Caco-2 (cell line): Measurements from ENCODE around the gene IL18R1. TPM values are rescaled to one million over a fixed set of nuclear protein-coding genes. Genes with fewer than 3 reads are reported as not detected.

Source experiments
- BruUV-seq: library from RNA; stranded (reverse); fragments of 400-500 nt; replicated peaks from 2 replicates; lab custom pipeline; 2021; lab: Mats Ljungman, UMichigan
- CTCF ChIA-PET: fragments of 300-600 bp; sonication (Branson Sonifier 250); formaldehyde crosslinking; loops from one replicate; lab custom pipeline; 2022; ENCODE audit warnings: antibody characterized with exemption; lab: Charles Lee
- POLR2A ChIA-PET: fragments of 300-600 bp; sonication (Branson Sonifier 250); formaldehyde crosslinking; loops from one replicate; lab custom pipeline; 2022; ENCODE audit warnings: antibody characterized with exemption; lab: Charles Lee
- DNase-seq, 2 experiments: peaks; one replicate each; pipeline versions ENCODE4 v3.0.0 to v3.0.0-alpha.2; 2020 to 2022
- H3K27me3 ChIP-seq: replicated peaks from 2 replicates; pipeline ENCODE4 v1.6.0; 2011; ENCODE audit warnings: low read length; ENCODE audit not compliant: control insufficient read depth, insufficient read depth
- H3K36me3 ChIP-seq: 2 replicates; pipeline ENCODE4 v1.5.1; 2011; ENCODE audit warnings: low read length; ENCODE audit not compliant: control insufficient read depth, insufficient read depth
- H3K4me1 ChIP-seq: fragments of 250-450 bp; sonication (Bioruptor Pico); 2 replicates; pipeline ENCODE4 v1.5.1; 2020; ENCODE audit warnings: mild to moderate bottlenecking
- H3K4me3 ChIP-seq: 2 replicates; pipeline ENCODE4 v1.5.1; 2011; ENCODE audit warnings: low read depth, mild to moderate bottlenecking, control low read depth, low read length
- H3K9me3 ChIP-seq: fragments of 250-450 bp; sonication (Bioruptor Pico); 2 replicates; pipeline ENCODE4 v1.5.1; 2020; ENCODE audit warnings: mild to moderate bottlenecking, moderate library complexity
- H3K27ac Mint-ChIP-seq: one replicate; pipeline ENCODE4 v1.8.0; 2022; ENCODE audit warnings: mixed read lengths; ENCODE audit not compliant: unreplicated experiment
- H3K27me3 Mint-ChIP-seq: one replicate; pipeline ENCODE4 v1.8.0; 2022; ENCODE audit warnings: mixed read lengths; ENCODE audit not compliant: insufficient read depth, unreplicated experiment
- H3K36me3 Mint-ChIP-seq: one replicate; pipeline ENCODE4 v1.8.0; 2022; ENCODE audit warnings: mild to moderate bottlenecking, mixed read lengths; ENCODE audit not compliant: insufficient read depth, unreplicated experiment
- H3K4me1 Mint-ChIP-seq: one replicate; pipeline ENCODE4 v1.8.0; 2022; ENCODE audit warnings: low read depth, mixed read lengths; ENCODE audit not compliant: unreplicated experiment
- H3K4me3 Mint-ChIP-seq: one replicate; pipeline ENCODE4 v1.8.0; 2022; ENCODE audit warnings: mild to moderate bottlenecking, moderate library complexity, mixed read lengths; ENCODE audit not compliant: unreplicated experiment
- H3K9me3 Mint-ChIP-seq: one replicate; pipeline ENCODE4 v1.8.0; 2022; ENCODE audit warnings: mixed read lengths; ENCODE audit not compliant: unreplicated experiment
- CTCF ChIP-seq, 2 experiments: fragments of 200-600 bp in 1 of 2; IDR thresholded peaks; 1 replicate in 1 of 2; 2 replicates in 1 of 2; pipeline versions ENCODE4 v1.5.1 to v1.8.0; 2011 to 2022; ENCODE audit warnings: antibody characterized with exemption in 1 of 2, control low read depth in 1 of 2, inconsistent platforms in 1 of 2, low read depth in 1 of 2, low read length in 1 of 2, mild to moderate bottlenecking in 1 of 2, moderate library complexity in 1 of 2; ENCODE audit not compliant: insufficient read depth in 1 of 2, severe bottlenecking in 1 of 2, unreplicated experiment in 1 of 2
- intact Hi-C: fragments of 100-400 bp; cut with micrococcal nuclease; formaldehyde crosslinking; loops from one replicate; pipeline ENCODE4 v1.10.0; 2022; ENCODE audit not compliant: unreplicated experiment
- total RNA-seq: library from RNA; stranded (reverse); gene quantifications from 2 replicates; pipeline ENCODE4 v1.2.3, GENCODE V29; 2022

Gene IL18R1
- total RNA-seq, 1 experiment from 2014 or later, result not detected

GRCh38 chr2:102337012-102337411, 18.6 kb upstream of the IL18R1 start:
- Mint-ChIP-seq H3K4me1 (no peaks in the 10 kb centered on the region), H3K36me3 (no peaks in the 10 kb centered on the region), H3K9me3 (peaks cover 8% of the 10 kb centered on the region), H3K27me3 (peaks cover 13% of the 10 kb centered on the region), H3K4me3 (no peak overlapping the region), H3K27ac (no peak overlapping the region)
- Histone ChIP-seq H3K36me3 (no peaks in the 10 kb centered on the region), H3K27me3 (no peaks in the 10 kb centered on the region; the same call in 1 of the 2 replicates), H3K9me3 (no peaks in the 10 kb centered on the region), H3K4me3 (no peak overlapping the region), H3K4me1 (no peaks in the 10 kb centered on the region)
- POLR2A ChIA-PET, result no interaction called here
- DNase-seq, result no peak
- intact Hi-C loops, result no loop called here
- BruUV-seq, result no TSS peak
- TF ChIP-seq CTCF (IDR thresholded peaks at IDR 0.05; ENCODE audit: insufficient read depth in 1 of 2, low read depth in 1 of 2, low read length in 1 of 2, severe bottlenecking in 1 of 2, unreplicated experiment in 1 of 2), result no peak
- CTCF ChIA-PET, result interaction anchor here (0.5 kb wide), 1 partner anchor 62 kb away, joined by 3 read pairs; no protein-coding TSS in a partner anchor

GRCh38 chr2:102337481-102338386, 17.9 kb upstream of the IL18R1 start:
- H3K36me3 ChIP-seq, result no peaks in the 10 kb centered on the region
- DNase-seq, result no peak
- H3K4me3 ChIP-seq, result no peak overlapping the region
- Mint-ChIP-seq H3K4me1 (no peaks in the 10 kb centered on the region), H3K27me3 (peaks cover 6% of the 10 kb centered on the region), H3K9me3 (peaks cover 1% of the 10 kb centered on the region), H3K36me3 (no peaks in the 10 kb centered on the region), H3K4me3 (no peak overlapping the region), H3K27ac (no peak overlapping the region)
- no peak for TF ChIP-seq CTCF (IDR thresholded peaks at IDR 0.05; ENCODE audit: insufficient read depth in 1 of 2, low read depth in 1 of 2, low read length in 1 of 2, severe bottlenecking in 1 of 2, unreplicated experiment in 1 of 2)
- H3K27me3 ChIP-seq, result no peaks in the 10 kb centered on the region; the same call in 1 of the 2 replicates
- H3K4me1 ChIP-seq, result no peaks in the 10 kb centered on the region
- intact Hi-C loops, result no loop called here
- CTCF ChIA-PET, result interaction anchor here (0.5 kb wide), 1 partner anchor 61 kb away, joined by 3 read pairs; no protein-coding TSS in a partner anchor
- POLR2A ChIA-PET, result no interaction called here
- no peaks in the 10 kb centered on the region for H3K9me3 ChIP-seq
- BruUV-seq, result no TSS peak

- CTCF ChIA-PET, result interaction anchor here (0.6 kb wide), 1 partner anchor 807 kb away, joined by 4 read pairs; no protein-coding TSS in a partner anchor
- BruUV-seq, result no TSS peak
- no peaks in the 10 kb centered on the region for H3K4me1 ChIP-seq
Measured at GRCh38 chr2:102340778-102341177, 14.8 kb upstream of the IL18R1 start.

More at GRCh38 chr2:102340778-102341177, 14.8 kb upstream of the IL18R1 start:
- H3K4me3 ChIP-seq, result no peak overlapping the region
- no peaks in the 10 kb centered on the region for H3K9me3 Mint-ChIP-seq
- H3K4me3 Mint-ChIP-seq, result no peak overlapping the region
- no peaks in the 10 kb centered on the region for H3K4me1 Mint-ChIP-seq
- H3K27me3 Mint-ChIP-seq, result no peaks in the 10 kb centered on the region
- DNase-seq, result no peak
- no peaks in the 10 kb centered on the region for H3K36me3 ChIP-seq
- H3K27ac Mint-ChIP-seq, result no peak overlapping the region
- H3K36me3 Mint-ChIP-seq, result no peaks in the 10 kb centered on the region
- intact Hi-C loops, result no loop called here
- H3K9me3 ChIP-seq, result no peaks in the 10 kb centered on the region
- no peak for TF ChIP-seq CTCF (IDR thresholded peaks at IDR 0.05; ENCODE audit: insufficient read depth in 1 of 2, low read depth in 1 of 2, low read length in 1 of 2, severe bottlenecking in 1 of 2, unreplicated experiment in 1 of 2)
- H3K27me3 ChIP-seq, result peaks cover 1% of the 10 kb centered on the region
- POLR2A ChIA-PET, result no interaction called here
